Right lobe of liver (tissue), 6 donors: ENCODE results near the gene KIAA1958. TPM values are rescaled to one million over a fixed set of nuclear protein-coding genes. Genes with fewer than 3 reads are reported as not detected.
"Not testable (repeated sequence)": the region's sequence is repeated elsewhere in the genome, so short reads cannot be mapped to it uniquely, and the experiment has no call there.

ENCODE experiments used
- ATAC-seq, 4 donors: fragments of 200-7000 bp; cut with Tn5 transposase; one replicate each; pipeline ENCODE4 v1.9.1; 2020; ENCODE audit warnings: mild to moderate bottlenecking in 4 of 4, moderate library complexity in 4 of 4
- DNase-seq, 3 donors: peaks; one replicate each; pipeline ENCODE4 v3.0.0-alpha.2; 2020
- H3K27ac ChIP-seq, 3 donors: fragments of 200-600 bp; one replicate each; pipeline ENCODE4 v1.8.0; 2022
- H3K27me3 ChIP-seq, 2 donors: fragments of 200-600 bp; one replicate each; pipeline ENCODE4 v1.8.0; 2022
- H3K36me3 ChIP-seq, 4 donors: fragments of 200-600 bp; sonication (generic) in 1 of 4; one replicate each; pipeline versions ENCODE4 v1.5.1 to v1.8.0; 2017 to 2022; ENCODE audit warnings: control low read depth in 1 of 4
- H3K4me1 ChIP-seq, 4 donors: fragments of 200-600 bp; sonication (generic) in 1 of 4; one replicate each; pipeline versions ENCODE4 v1.5.1 to v1.8.0; 2017 to 2022; ENCODE audit warnings: control low read depth in 1 of 4
- H3K4me3 ChIP-seq, 3 donors: fragments of 200-600 bp; one replicate each; pipeline ENCODE4 v1.8.0; 2022
- H3K9me3 ChIP-seq, 4 donors: fragments of 200-600 bp; sonication (generic) in 1 of 4; one replicate each; pipeline versions ENCODE4 v1.5.1 to v1.8.0; 2017 to 2022; ENCODE audit warnings: control low read depth in 1 of 4
- CTCF ChIP-seq, 4 donors: fragments of 200-600 bp in 3 of 4; fragments of 450-650 bp in 1 of 4; IDR thresholded peaks; one replicate each; pipeline versions ENCODE4 v1.5.1 to v1.8.0; 2016 to 2022; ENCODE audit warnings: antibody characterized with exemption in 4 of 4, mild to moderate bottlenecking in 2 of 4
- POLR2A ChIP-seq: fragments of 450-650 bp; IDR thresholded peaks from one replicate; pipeline ENCODE4 v1.6.1; 2017; ENCODE audit warnings: antibody characterized with exemption, mild to moderate bottlenecking
- WGBS: methylation state at CpG from one replicate; pipeline ENCODE4 v1.1.6; 2018; ENCODE audit warnings: low coverage, low lambda C conversion rate; ENCODE audit not compliant: insufficient coverage; ENCODE audit errors: missing lambda C conversion rate; 5-methylcytosine and 5-hydroxymethylcytosine counted together
- intact Hi-C, 2 donors: fragments of 100-400 bp; cut with DNase I; formaldehyde crosslinking; loops; one replicate each; pipeline versions ENCODE4 v1.11.2 to v1.14.1; 2022
- total RNA-seq, 6 experiments: library from RNA; depleted of rRNA in 2 of 6; stranded (reverse); fragments of >200 nt in 2 of 6; fragmentation: NEBNext Ultra II Directional in 3 of 6; extraction: Animal tissue kit (Norgen Biotek cat#: 25700) in 3 of 6; gene quantifications; one replicate each; pipeline versions ENCODE4 v1.1.0 to v1.2.4, GENCODE V29; 2016 to 2023
- donor health status: DM: no; HTN: yes; CAD: no.
- donor health status: DM: no; HTN: no; CAD: no.
- donor health status: DM: no; HTN: no; CAD: no.
- donor health status: DM: no; HTN: yes; CAD: no.
- donor health status: DM: no; HTN: yes; CAD: no.

The KIAA1958 gene
- total RNA-seq, 6 experiments from 2014 or later, result 5.7 to 8.1 (median 7.0) TPM

GRCh38 chr9:112663681-112664080 lies 177.1 kb downstream of the KIAA1958 start:
- Histone ChIP-seq H3K9me3 (no peaks in the 10 kb centered on the region), H3K4me3 (no peak overlapping the region), H3K4me1 (no peaks in the 10 kb centered on the region), H3K27me3 (no peaks in the 10 kb centered on the region), H3K27ac (no peak overlapping the region), H3K36me3 (no peaks in the 10 kb centered on the region)
- ATAC-seq (no peak), DNase-seq (no peak)
- TF ChIP-seq CTCF (IDR thresholded peaks at IDR 0.05), result no peak
- WGBS, result 93% methylated on average over 5 of the region's 5 CpGs
- intact Hi-C loops, result no loop called here

DNA sequence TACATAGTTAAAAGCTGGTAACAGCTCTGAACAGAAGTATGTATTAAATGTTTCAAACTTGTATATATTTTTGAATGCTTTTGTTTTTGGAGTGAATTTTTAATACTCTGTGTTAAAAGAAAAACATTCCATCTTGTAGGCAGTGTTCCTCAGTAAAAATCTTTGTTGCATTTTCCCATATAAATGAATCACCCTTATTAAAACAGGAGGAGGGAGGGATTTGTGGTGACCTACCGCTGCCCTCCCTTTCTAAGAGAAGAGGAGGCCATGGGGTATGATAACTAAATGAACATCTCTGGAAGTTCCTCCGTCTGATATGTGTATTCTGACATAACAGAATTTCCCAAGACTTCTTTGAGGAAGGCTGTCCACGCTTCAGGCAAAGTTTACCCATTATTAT lies 177.9 kb downstream of the KIAA1958 start:
- Histone ChIP-seq H3K4me1 (no peaks in the 10 kb centered on the region), H3K27me3 (no peaks in the 10 kb centered on the region), H3K36me3 (no peaks in the 10 kb centered on the region), H3K27ac (no peak overlapping the region), H3K4me3 (no peak overlapping the region), H3K9me3 (no peaks in the 10 kb centered on the region)
- intact Hi-C loops, result no loop called here
- 85% methylated on average over 3 of the region's 3 CpGs for WGBS
- TF ChIP-seq CTCF (IDR thresholded peaks at IDR 0.05) (no peak), POLR2A (no peak)
- no peak for DNase-seq
- ATAC-seq, result no peak

DNA sequence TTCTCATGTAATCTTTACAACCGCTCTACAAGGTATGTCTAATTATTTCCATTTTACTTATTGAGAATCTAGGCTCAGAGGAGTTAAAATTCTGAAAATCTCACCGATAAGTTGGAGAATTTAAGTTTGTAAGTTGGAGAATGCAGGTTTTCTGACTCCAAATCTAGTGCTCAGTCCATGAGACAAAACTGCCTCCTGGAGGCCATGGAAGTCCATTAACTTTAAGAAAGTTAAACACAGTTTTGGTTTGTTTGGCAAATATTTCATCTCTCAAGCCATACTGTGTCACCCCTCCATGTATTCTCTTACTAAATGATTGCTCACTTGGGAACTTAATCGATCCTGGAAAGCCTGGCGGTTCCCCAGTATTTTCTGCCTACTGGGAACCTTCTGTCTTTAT lies 178.7 kb downstream of the KIAA1958 start:
- DNase-seq (no peak), ATAC-seq (peak in 1 of 4 donors; percentile 28)
- H3K4me3 ChIP-seq, result no peak overlapping the region
- no peaks in the 10 kb centered on the region for H3K9me3 ChIP-seq
- 73% methylated on average over 4 of the region's 4 CpGs for WGBS
- intact Hi-C loops, result no loop called here
- no peaks in the 10 kb centered on the region for H3K4me1 ChIP-seq
- no peaks in the 10 kb centered on the region for H3K27me3 ChIP-seq
- TF ChIP-seq CTCF (IDR thresholded peaks at IDR 0.05) (peak; percentile 22 to 31 (median 24)), POLR2A (no peak)
- H3K27ac ChIP-seq, result no peak overlapping the region
- H3K36me3 ChIP-seq, result no peaks in the 10 kb centered on the region

DNA sequence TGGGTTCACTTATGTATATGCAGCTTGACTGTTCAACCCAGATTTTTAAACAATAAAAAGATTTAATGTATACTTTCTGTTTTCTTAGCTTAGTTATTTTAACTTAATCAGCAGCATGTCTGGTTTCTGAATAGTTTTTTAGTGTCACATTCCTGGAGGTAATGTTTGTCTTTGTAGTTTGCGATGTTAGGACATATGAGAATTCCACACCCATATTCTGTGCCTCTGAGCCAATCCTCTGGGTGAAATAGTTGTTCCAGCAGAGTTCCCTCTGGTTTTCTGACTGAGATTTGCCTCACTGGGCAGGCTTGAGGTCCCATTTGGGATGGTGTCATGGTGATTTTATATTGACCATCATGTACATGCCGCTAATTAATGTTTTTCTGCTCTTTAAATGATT lies 182.7 kb downstream of the KIAA1958 start:
- no peak for DNase-seq
- no peaks in the 10 kb centered on the region for H3K36me3 ChIP-seq
- H3K27ac ChIP-seq, result no peak overlapping the region
- ATAC-seq, result no peak
- 94% methylated on average over 2 of the region's 2 CpGs for WGBS
- no peaks in the 10 kb centered on the region for H3K9me3 ChIP-seq
- no peaks in the 10 kb centered on the region for H3K27me3 ChIP-seq
- TF ChIP-seq CTCF (IDR thresholded peaks at IDR 0.05) (no peak), POLR2A (no peak)
- intact Hi-C loops, result no loop called here
- no peaks in the 10 kb centered on the region for H3K4me1 ChIP-seq
- no peak overlapping the region for H3K4me3 ChIP-seq

- Histone ChIP-seq H3K27ac (no peak overlapping the region), H3K27me3 (no peaks in the 10 kb centered on the region), H3K4me1 (no peaks in the 10 kb centered on the region), H3K36me3 (no peaks in the 10 kb centered on the region), H3K9me3 (no peaks in the 10 kb centered on the region), H3K4me3 (no peak overlapping the region)
- DNase-seq (no peak), ATAC-seq (no peak)
- TF ChIP-seq CTCF (IDR thresholded peaks at IDR 0.05), result no peak
- no peak for TF ChIP-seq POLR2A
- WGBS, result 54% methylated on average over 5 of the region's 7 CpGs
- intact Hi-C loops, result no loop called here
Observed at GRCh38 chr9:112670991-112671625, 184.5 kb downstream of the KIAA1958 start.

DNA sequence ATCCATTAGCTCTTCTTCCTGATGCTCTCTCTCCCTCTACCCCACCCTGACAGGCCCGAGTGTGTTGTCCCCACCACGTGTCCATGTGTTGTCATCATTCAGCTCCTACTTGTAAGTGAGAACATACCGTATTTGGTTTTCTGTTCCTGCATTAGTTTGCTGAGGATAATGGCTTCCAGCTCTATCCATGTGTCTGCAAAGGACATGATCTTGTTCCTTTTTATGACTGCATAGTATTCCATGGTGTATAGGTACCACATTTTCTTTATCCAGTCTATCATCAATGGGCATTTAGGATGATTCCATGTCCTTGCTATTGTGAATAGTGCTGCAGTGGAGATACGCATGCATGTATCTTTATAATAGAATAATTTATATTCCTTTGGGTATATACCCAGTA lies 186.6 kb downstream of the KIAA1958 start:
- WGBS, result 85% methylated on average over 4 of the region's 4 CpGs
- H3K4me1 ChIP-seq, DNase-seq, H3K4me3 ChIP-seq, ATAC-seq, H3K27me3 ChIP-seq, H3K36me3 ChIP-seq, H3K9me3 ChIP-seq, H3K27ac ChIP-seq, intact Hi-C loops: not testable (repeated sequence)
